HG02943 (cell line): ENCODE measurements around the gene TMEM190.
"Not testable (repeated sequence)": the region's sequence is repeated elsewhere in the genome, so short reads cannot be mapped to it uniquely, and the experiment has no call there.

Experiments used
- ATAC-seq: cut with Tn5 transposase; IDR thresholded peaks from one replicate; pipeline ENCODE4 v1.9.1; 2021; ENCODE audit warnings: mild to moderate bottlenecking, low read depth, moderate library complexity; ENCODE audit not compliant: unreplicated experiment

TMEM190 gene

DNA sequence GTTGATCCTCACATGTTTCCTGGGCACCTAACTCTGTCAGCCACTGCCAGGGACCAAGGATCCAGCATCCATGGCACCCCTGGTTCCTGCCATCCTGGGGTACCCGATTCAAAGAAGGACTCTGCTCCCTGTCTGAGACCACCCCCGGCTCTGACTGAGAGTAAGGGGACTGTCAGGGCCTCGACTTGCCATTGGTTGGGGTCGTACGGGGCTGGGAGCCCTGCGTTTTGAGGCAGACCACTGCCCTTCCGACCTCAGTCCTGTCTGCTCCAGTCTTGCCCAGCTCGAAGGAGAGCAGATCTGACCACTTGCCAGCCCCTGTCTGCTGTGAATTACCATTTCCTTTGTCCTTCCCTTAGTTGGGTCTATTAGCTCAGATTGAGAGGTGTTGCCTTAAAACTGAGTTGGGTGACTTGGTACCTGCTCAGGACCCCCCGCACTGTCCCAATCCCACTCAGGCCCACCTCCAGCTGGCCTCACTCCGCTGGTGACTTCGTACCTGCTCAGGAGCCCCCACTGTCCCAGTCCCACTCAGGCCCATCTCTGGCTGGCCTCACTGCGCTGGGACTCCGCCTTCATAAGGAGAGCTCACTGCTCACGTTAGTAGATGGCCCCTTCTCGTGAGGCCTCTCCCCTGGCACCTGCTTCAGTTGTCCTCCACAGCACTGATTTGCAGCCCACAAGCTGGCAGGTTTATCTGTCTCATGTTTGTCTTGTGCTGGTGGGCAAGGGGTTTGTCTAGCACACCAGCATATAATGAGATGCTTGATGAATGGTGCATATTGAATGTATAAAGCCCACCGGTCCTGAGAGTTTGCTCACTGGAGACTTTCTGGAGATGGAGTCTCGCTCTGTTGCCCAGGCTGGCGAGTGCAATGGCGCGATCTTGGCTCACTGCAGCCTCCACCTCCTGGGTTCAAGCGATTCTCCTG, 13.0 kb downstream of the TMEM190 start:
- ATAC-seq: no peak

- no peak for ATAC-seq
Observed at GRCh38 chr19:55390461-55390880, 13.8 kb downstream of the TMEM190 start.

GRCh38 chr19:55391191-55391670, 14.6 kb downstream of the TMEM190 start:
- ATAC-seq: no peak

DNA sequence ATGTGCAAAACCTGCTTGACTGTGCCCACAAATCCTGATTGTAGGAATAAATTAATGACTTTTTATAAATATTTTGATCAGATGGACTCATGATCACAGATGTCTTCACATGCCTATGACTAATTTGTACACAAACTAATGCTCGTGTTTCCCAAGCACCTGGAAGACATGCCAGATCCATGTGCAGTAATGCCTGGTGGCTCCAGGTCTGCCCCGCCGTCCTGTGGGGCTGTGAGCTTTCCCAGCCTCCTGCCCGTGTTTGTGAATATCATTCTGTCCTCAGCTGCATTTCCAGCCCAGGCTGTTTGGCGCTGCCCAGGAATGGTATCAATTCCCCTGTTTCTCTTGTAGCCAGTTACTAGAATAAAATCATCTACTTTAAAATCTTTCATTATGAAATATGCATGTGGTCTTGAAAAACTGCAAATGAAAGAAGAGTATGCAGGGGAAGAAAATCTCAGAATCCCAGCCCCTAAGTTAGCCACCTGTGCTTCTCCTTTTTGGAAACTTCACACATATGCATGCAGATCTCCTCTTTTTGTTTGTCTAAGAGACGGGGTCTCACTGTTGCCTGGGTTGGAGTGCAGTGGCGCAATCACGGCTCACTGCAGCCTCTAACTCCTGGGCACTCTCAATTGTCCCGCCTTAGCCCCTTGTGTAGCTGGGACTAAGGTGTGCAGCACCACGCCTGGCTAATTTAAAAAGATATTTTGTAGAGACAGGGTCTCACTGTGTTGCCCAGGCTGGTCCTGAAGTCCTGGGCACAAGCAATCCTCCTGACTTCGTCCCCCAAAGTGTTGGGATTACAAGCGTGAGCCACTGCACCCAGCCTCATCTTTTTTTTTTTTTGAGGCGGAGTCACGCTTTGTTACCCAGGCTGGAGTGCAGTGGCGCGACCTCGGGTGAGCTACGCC, 15.3 kb downstream of the TMEM190 start:
- ATAC-seq: no peak

DNA sequence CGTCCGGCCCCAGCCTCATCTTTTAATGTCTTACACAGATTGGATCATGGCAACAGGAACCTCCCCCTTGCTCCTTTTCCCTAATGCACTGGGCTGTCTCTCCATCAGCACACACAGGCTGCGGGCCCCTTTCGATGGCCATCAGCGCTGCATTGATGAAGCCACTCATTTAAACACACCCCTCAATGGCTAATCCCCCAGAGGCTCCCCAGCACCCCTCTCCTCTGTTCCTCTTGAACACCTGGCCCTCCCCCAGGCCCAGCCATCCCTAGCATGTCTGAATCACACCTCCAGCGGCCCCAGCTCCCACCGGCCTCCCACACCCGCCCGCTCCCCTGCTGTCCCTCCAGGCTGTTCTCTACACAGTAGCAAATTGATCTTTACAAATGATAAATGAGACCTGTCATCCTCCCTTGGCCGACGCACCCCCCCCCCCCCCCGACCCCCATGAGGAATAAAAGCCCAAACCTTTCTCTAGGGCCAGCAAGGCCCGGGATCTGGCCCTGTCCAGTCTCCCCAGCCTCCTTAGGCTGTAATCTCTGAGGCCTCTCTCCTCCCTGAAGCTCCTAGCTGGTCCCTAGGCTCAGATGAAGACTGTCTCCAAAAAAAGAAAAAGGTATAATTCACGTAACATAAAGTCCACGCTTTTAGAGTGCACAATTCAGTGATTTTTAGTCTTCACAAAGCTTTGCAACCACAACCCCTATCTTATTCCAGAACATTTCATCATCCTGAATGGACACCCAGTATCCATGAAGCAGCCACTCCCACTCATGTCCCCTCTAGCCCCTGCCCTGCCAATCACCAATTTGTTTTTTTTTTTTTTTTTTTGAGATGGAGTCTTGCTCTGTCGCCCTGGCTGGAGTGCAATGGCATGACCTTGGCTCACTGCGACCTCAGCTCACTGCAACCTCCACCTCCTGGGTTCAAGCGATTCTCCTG, 16.5 kb downstream of the TMEM190 start:
- ATAC-seq: no peak

DNA sequence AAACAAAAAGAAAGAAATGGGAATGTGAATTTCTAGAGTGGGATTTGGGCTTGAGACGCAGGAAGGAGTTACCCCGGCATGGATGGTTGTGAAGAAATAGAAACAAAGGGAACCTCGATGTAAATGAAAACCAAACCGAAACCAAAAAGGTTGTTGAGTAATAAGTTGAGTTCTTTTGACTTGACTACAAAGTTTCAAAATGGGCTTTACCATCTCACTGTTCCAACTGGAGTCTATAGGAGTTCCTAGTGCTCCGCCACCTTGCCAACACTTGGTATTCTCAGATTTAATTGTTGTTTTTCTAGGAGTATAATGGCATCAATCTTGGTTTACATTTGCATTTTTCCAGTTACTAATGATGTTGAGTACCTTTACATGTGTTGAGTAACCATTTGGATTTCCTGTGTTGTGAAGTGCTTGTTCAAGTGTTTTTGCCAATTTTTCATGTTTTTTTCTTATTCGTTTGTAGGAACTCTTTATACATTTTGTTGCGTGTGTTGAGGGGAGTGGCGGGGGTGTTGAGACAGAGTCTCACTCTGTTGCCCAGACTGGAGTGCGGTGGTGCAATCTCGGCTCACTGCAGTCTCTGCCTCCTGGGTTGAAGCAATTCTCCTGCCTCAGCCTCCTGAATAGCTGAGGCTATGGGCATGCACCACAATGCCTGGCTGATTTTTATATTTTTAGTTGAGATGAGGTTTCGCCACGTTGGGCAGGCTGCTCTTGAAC, 21.7 kb downstream of the TMEM190 start:
- ATAC-seq: no peak

- no peak for ATAC-seq
Observed at GRCh38 chr19:55400281-55401087, 23.9 kb downstream of the TMEM190 start.

- not testable (repeated sequence) for ATAC-seq
Observed at GRCh38 chr19:55401390-55401789, 24.8 kb downstream of the TMEM190 start.

DNA sequence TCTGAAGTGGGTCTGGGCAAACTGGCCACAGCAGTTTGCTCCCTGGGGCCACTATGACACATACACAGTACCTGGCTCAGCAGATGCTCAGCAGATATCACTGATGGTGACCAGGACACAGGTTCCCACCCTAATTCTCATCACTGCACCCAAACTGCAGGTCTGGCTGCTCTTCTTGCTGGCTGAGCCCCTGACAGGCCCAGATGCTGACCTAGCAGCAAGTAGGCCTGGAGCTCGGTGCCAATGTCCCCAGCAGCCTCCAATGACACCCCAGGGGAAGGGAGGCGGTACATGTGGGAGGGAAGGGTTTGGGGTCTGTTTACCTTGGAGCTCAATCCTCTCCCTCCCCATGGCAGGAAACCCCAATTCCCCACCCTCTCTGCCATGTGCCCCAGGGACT, 25.9 kb downstream of the TMEM190 start:
- ATAC-seq: no peak

DNA sequence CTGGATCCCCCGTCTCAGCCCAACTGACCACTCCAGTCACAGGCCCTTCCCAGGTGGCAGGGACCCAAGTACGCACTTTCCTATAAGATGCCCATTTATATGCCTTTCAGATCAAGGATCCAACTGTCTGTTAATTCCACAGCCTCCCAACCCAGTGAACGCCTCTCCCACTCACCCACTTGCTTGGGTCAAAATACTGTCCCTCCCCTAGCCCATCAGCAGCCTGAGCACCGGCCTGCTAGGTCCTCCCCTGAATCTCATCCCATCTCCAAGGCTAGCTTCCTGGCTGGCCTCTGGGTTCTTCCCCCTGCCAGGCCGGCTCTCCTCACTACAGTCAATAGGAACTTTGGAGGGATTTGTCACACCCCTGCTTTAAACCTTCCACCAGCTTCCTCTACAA, 29.0 kb downstream of the TMEM190 start:
- no peak for ATAC-seq

GRCh38 chr19:55406091-55406825, 29.6 kb downstream of the TMEM190 start:
- ATAC-seq: no peak

DNA sequence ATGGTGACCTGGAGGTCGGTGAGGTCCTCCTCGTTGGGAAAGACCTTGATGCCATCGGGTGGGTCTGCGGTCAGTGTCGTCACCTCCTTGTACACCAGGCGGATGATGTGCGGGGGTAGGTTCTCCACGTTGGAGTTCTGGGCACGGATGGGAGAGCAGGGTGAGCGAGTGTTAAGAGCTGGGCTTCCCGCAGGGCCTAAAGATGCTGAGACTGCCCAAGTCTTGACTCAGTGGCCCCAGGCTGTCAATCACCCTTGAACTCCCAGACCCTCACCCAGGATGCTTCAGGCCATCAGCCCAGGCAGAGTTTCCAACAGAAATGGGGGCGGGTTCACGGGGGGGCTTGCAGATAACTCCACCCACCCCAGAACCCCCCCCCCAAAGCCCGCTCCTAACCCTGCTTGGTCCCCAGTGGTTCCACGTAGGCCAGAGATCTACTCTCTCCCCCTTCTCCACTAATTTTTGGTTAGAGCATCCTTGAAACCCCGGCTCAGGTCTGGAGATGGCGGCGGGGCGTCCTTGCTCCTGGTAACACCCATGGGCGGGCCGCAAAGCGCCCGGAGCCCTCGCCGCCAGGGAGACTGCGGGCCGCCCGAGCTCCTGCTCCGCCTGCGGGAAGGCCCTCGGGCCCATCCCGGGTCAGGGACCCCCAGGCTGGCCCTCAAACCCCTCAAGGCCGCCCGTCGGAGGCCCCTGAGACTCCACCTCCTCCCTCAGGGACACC, 30.4 kb downstream of the TMEM190 start:
- peak; percentile 0 for ATAC-seq

GRCh38 chr19:55407550-55407799, 30.8 kb downstream of the TMEM190 start, which contains the start of gene UBE2S:
Gene UBE2S, minus strand, starts transcription at chr19:55407788. Its CDS starts 199 bp downstream, at chr19:55407589.
- ATAC-seq: not testable (repeated sequence)

GRCh38 chr19:55407800-55408532, 31.3 kb downstream of the TMEM190 start:
- peak; percentile 91 for ATAC-seq

- ATAC-seq: no peak
Observed at GRCh38 chr19:55408533-55408872, 31.9 kb downstream of the TMEM190 start.

GRCh38 chr19:55409179-55409578, 32.6 kb downstream of the TMEM190 start:
- ATAC-seq: not testable (repeated sequence)

GRCh38 chr19:55410168-55410567, 33.5 kb downstream of the TMEM190 start:
- ATAC-seq: no peak
